Fibroblast of villous mesenchyme (primary cell): ENCODE results near the gene HTRA1. TPM values are rescaled to one million over a fixed set of nuclear protein-coding genes. Genes with fewer than 3 reads are reported as not detected.

Experiments
- DNase-seq: peaks from one replicate; pipeline ENCODE4 v3.0.0-alpha.2; 2010; ENCODE audit warnings: low read depth
- H3K4me3 ChIP-seq: 2 replicates; pipeline ENCODE4 v1.5.1; 2011; ENCODE audit warnings: low read depth, mild to moderate bottlenecking, low read length
- total RNA-seq: library from RNA; depleted of rRNA; stranded (reverse); fragments of >200 nt; gene quantifications from 2 replicates; pipeline ENCODE4 v1.2.3, GENCODE V29; 2012
- TF ChIP-seq, protein P1 (sequence below): IDR thresholded peaks from 2 replicates; pipeline ENCODE4 v1.5.1; 2012; ENCODE audit warnings: low read depth, mild to moderate bottlenecking, low read length; ENCODE audit not compliant: insufficient read depth

The HTRA1 gene
- total RNA-seq, 1 donor, result 88.9 TPM

DNA sequence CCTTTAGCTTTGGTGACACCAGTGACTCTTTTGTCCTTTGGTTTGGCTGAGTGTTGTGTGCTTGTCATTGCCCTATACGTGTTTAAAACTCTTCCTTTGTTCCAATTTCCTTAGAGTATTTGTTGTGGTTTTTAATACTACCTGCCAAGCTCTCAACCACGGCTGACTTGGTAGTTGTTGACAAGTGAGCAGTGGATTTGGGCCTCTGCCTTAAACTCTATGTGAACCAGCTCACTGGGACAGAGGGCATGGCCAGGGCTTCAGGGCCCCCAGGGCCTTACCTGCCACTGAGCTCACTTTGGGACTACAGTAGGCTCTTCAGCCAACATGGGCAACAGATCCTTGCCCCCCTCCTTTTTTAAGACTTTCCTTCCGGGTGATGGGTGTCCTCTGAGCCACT is 89.6 kb downstream of the HTRA1 start:
- TF ChIP-seq, protein P1, sequence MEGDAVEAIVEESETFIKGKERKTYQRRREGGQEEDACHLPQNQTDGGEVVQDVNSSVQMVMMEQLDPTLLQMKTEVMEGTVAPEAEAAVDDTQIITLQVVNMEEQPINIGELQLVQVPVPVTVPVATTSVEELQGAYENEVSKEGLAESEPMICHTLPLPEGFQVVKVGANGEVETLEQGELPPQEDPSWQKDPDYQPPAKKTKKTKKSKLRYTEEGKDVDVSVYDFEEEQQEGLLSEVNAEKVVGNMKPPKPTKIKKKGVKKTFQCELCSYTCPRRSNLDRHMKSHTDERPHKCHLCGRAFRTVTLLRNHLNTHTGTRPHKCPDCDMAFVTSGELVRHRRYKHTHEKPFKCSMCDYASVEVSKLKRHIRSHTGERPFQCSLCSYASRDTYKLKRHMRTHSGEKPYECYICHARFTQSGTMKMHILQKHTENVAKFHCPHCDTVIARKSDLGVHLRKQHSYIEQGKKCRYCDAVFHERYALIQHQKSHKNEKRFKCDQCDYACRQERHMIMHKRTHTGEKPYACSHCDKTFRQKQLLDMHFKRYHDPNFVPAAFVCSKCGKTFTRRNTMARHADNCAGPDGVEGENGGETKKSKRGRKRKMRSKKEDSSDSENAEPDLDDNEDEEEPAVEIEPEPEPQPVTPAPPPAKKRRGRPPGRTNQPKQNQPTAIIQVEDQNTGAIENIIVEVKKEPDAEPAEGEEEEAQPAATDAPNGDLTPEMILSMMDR, result no peak

DNA sequence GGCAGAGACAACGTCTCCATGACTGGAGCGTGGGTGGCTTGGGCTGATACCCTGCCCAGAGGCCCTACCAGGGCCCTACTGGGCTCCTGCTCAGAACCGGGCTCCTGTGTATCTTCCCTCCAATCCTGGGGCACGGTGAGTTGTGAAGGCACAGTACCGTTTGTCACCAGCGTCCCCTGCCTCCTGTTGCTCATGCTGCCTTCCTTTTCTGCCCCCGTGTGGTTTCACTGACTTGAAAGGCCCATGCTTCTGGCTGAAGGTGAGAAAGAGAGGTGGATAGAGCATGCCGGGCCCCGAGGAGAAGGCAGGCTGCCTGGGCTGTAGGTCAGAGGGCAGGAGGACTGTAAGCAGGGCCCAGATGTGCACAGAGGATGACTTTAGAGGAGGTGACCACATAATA is 90.1 kb downstream of the HTRA1 start:
- no peak overlapping the region for H3K4me3 ChIP-seq
- TF ChIP-seq, protein P1, result no peak
- no peak for DNase-seq

More for the DNA sequence above, 89.6 kb downstream of the HTRA1 start:
- no peak overlapping the region for H3K4me3 ChIP-seq
- DNase-seq, result no peak

DNA sequence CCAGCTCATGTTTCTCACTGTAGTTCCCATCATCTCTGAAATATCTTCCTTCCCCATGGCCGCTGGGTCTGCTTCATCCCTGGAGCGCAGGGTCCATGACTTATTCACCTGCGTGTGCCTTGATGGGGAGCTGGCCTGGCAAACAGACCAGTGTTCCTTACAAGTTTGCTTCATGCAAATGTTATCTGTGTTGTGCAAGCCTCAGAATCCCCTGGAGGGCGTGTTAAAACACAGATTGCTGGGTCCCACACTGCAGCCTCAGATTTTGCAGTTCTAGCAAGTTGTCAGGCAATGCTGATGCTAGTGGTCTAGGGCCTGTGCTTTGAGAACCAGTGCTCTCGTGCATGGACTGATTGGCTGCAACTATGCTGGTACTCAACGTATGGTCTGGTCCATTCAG is 92.0 kb downstream of the HTRA1 start:
- TF ChIP-seq, protein P1, result no peak
- H3K4me3 ChIP-seq, result no peak overlapping the region
- DNase-seq, result no peak

DNA sequence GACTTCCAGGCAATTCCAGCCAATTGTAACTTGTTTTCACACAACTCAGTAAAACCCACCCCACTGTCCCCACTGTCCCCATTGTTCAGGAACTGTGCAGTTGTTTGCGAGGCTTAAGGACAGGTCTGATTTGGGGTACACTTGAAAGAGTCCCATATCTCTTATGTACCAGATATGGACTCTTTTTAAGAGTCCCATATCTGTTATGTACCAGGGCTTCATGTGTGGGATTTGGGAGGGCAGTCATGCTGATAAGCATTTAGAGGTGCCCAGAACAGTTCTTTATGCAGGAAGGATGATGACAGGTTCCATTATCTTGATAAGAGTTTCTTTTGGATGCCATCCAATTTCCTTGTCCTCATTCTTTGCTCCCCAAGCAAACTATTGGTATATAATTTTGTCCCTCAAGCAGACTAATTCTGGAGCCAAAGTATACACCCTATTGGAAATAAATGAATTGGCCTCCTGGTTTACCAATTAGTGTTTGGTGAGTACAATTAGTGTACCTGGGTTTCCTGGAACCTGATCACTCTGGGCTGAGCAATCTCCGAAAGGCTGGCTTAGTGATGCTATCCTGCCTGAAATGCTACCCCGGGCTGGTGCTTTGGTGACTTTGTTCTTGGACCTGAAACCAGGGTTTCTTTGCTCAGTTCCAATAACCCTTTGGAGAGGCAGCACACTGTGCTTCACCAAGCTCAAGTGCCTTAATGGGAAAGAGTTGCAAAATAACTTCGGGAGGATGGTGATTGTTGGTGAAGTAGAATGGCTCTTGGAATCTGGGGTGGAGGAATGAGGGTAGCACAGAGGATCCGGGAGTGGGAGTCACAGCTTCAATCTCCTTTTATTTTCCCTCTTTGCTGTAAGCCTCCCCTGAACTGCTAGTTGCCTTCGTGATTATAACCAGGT is 93.0 kb downstream of the HTRA1 start:
- TF ChIP-seq, protein P1, result no peak
- DNase-seq, result no peak
- H3K4me3 ChIP-seq, result no peak overlapping the region

DNA sequence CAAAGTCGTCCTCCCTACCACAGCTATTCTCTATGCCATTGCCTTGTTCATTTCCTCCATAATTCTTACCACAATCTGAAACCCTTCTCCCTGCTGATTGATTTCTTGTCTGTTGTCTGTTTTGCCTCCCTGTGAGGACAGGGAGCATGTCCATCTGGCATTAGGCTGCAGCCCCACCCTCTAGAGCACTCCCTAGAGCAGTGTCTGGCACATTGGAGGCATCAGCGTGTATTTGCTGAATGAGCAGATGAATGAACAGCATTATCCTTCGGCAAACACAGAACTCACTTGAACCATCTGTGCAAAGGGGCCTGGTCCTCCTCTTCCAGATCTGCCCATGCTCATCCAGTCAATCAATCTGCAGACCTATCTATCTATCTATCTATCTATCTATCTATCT is 94.1 kb downstream of the HTRA1 start:
- TF ChIP-seq, protein P1, result no peak
- H3K4me3 ChIP-seq, result no peak overlapping the region
- DNase-seq, result no peak

DNA sequence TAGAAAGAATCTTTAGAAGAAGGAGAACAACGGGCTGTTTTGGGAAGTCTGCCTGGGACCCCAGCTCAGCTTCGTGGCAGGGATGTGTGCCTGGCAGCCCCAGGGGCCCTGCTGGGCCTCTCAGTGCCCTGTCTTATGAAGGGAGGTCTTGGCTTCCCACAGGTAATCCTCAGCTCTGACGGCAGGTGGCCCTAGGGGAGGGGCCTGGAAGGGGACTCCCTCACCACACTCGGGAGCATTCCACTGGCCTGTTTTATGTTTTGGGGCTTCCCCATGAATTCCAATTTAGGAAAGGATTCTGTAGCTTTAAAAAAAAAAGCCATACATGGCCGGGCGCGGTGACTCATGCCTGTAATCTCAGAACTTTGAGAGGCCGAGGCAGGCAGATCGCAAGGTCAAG is 96.2 kb downstream of the HTRA1 start:
- no peak for DNase-seq
- no peak overlapping the region for H3K4me3 ChIP-seq
- TF ChIP-seq, protein P1, result no peak
